ENCODE measurements around the gene PRR33.

The PRR33 gene

GRCh38 chr11:1848640-1849430 is 42.9 kb downstream of the PRR33 start:
- DNase-seq (ENCODE audit: low read depth, low spot score) = no peak

- no peak for DNase-seq (ENCODE audit: low read depth, low spot score)
Measured at GRCh38 chr11:1847926-1848639, 43.6 kb downstream of the PRR33 start.

- no peak for DNase-seq (ENCODE audit: low read depth, low spot score)
Measured at GRCh38 chr11:1847006-1847735, 44.5 kb downstream of the PRR33 start.

GRCh38 chr11:1846453-1846932 is 45.2 kb downstream of the PRR33 start:
- no peak for DNase-seq (ENCODE audit: low read depth, low spot score)

GRCh38 chr11:1845561-1846452 is 45.9 kb downstream of the PRR33 start:
- DNase-seq (ENCODE audit: low read depth, low spot score) = no peak

GRCh38 chr11:1845095-1845429 is 46.6 kb downstream of the PRR33 start:
- no peak for DNase-seq (ENCODE audit: low read depth, low spot score)

GRCh38 chr11:1844221-1845094 is 47.2 kb downstream of the PRR33 start:
- DNase-seq (ENCODE audit: low read depth, low spot score) = no peak

GRCh38 chr11:1843796-1844195 is 47.9 kb downstream of the PRR33 start:
- no peak for DNase-seq (ENCODE audit: low read depth, low spot score)

- no peak for DNase-seq (ENCODE audit: low read depth, low spot score)
Measured at GRCh38 chr11:1843098-1843473, 48.6 kb downstream of the PRR33 start.

- no peak for DNase-seq (ENCODE audit: low read depth, low spot score)
Measured at GRCh38 chr11:1842149-1843097, 49.3 kb downstream of the PRR33 start.

- DNase-seq (ENCODE audit: low read depth, low spot score) = no peak
Measured at GRCh38 chr11:1841511-1842148, 50.1 kb downstream of the PRR33 start.

- no peak for DNase-seq (ENCODE audit: low read depth, low spot score)
Measured at GRCh38 chr11:1840780-1841480, 50.8 kb downstream of the PRR33 start.

- DNase-seq (ENCODE audit: low read depth, low spot score) = no peak
Measured at GRCh38 chr11:1839924-1840779, 51.5 kb downstream of the PRR33 start.

GRCh38 chr11:1839204-1839923 is 52.3 kb downstream of the PRR33 start:
- no peak for DNase-seq (ENCODE audit: low read depth, low spot score)

- no peak for DNase-seq (ENCODE audit: low read depth, low spot score)
Measured at GRCh38 chr11:1838426-1839144, 53.1 kb downstream of the PRR33 start, which contains the start of gene TNNI2. Gene TNNI2 (plus strand): TSS chr11:1838981. CDS start chr11:1839697, 716 bp downstream.
